KMS-11 (cell line): ENCODE data around the gene MCC.

Experiments used
- H2AFZ ChIP-seq: fragments of 200-600 bp; sonication (generic); 2 replicates; pipeline ENCODE4 v1.6.1; 2016; ENCODE audit warnings: antibody characterized with exemption, mixed run types, low read depth
- H3K27ac ChIP-seq: fragments of 200-600 bp; sonication (generic); 2 replicates; pipeline ENCODE4 v1.6.1; 2016; ENCODE audit warnings: mild to moderate bottlenecking, mixed run types
- H3K27me3 ChIP-seq: fragments of 200-600 bp; sonication (generic); 2 replicates; pipeline ENCODE4 v1.6.1; 2017; ENCODE audit warnings: mild to moderate bottlenecking, low read depth, mixed run types, moderate library complexity; ENCODE audit not compliant: insufficient read depth
- H3K36me3 ChIP-seq: fragments of 200-600 bp; sonication (generic); 2 replicates; pipeline ENCODE4 v1.6.1; 2017; ENCODE audit warnings: mild to moderate bottlenecking, mixed run types; ENCODE audit not compliant: insufficient read depth
- H3K4me1 ChIP-seq: fragments of 200-600 bp; sonication (generic); 2 replicates; pipeline ENCODE4 v1.6.1; 2016; ENCODE audit warnings: mild to moderate bottlenecking, low read depth, mixed run types; ENCODE audit not compliant: poor library complexity, severe bottlenecking
- H3K4me2 ChIP-seq: fragments of 200-600 bp; sonication (generic); 2 replicates; pipeline ENCODE4 v1.7.0; 2016; ENCODE audit warnings: mild to moderate bottlenecking, mixed run types
- H3K4me3 ChIP-seq: fragments of 200-600 bp; sonication (generic); IDR thresholded peaks from 2 replicates; pipeline ENCODE4 v1.6.1; 2017; ENCODE audit warnings: low read depth, low read length, mixed read lengths; ENCODE audit not compliant: insufficient read depth
- H3K79me2 ChIP-seq: fragments of 200-600 bp; sonication (generic); 2 replicates; pipeline ENCODE4 v1.6.1; 2016; ENCODE audit warnings: low read depth, mixed run types; ENCODE audit not compliant: insufficient read depth
- H3K9ac ChIP-seq: fragments of 200-600 bp; sonication (generic); 2 replicates; pipeline ENCODE4 v1.6.1; 2016; ENCODE audit warnings: mild to moderate bottlenecking, mixed run types
- H4K20me1 ChIP-seq: fragments of 200-600 bp; sonication (generic); 2 replicates; pipeline ENCODE4 v1.6.1; 2016; ENCODE audit warnings: mild to moderate bottlenecking, mixed run types; ENCODE audit not compliant: insufficient read depth
- CTCF ChIP-seq: fragments of 200-600 bp; sonication (generic); conservative IDR thresholded peaks from 2 replicates; pipeline ENCODE4 v1.6.1; 2017; ENCODE audit warnings: low read depth, mild to moderate bottlenecking, antibody characterized with exemption, low read length, moderate library complexity, mixed read lengths

MCC gene

GRCh38 chr5:113433862-113434612 is 54.2 kb downstream of the MCC start:
- H4K20me1 ChIP-seq = no peaks in the 10 kb centered on the region
- no peaks in the 10 kb centered on the region for H3K36me3 ChIP-seq
- no peaks in the 10 kb centered on the region for H3K27me3 ChIP-seq
- H3K4me2 ChIP-seq = no peak overlapping the region
- no peaks in the 10 kb centered on the region for H3K4me1 ChIP-seq
- H3K79me2 ChIP-seq = no peaks in the 10 kb centered on the region
- no peak for TF ChIP-seq CTCF
- H3K9ac ChIP-seq = no peak overlapping the region
- H3K4me3 ChIP-seq = no peak overlapping the region
- H3K27ac ChIP-seq = no peak overlapping the region
- H2AFZ ChIP-seq = no peak overlapping the region

GRCh38 chr5:113433071-113433470 is 55.2 kb downstream of the MCC start:
- H2AFZ ChIP-seq = no peak overlapping the region
- H3K79me2 ChIP-seq = no peaks in the 10 kb centered on the region
- H3K4me2 ChIP-seq = no peak overlapping the region
- H3K27ac ChIP-seq = no peak overlapping the region
- H3K9ac ChIP-seq = no peak overlapping the region
- H3K36me3 ChIP-seq = no peaks in the 10 kb centered on the region
- H4K20me1 ChIP-seq = no peaks in the 10 kb centered on the region
- TF ChIP-seq CTCF = no peak
- H3K4me3 ChIP-seq = no peak overlapping the region
- H3K4me1 ChIP-seq = no peaks in the 10 kb centered on the region
- H3K27me3 ChIP-seq = no peaks in the 10 kb centered on the region

GRCh38 chr5:113427871-113428574 is 60.2 kb downstream of the MCC start:
- no peak overlapping the region for H3K4me3 ChIP-seq
- H3K4me2 ChIP-seq = no peak overlapping the region
- H3K27me3 ChIP-seq = no peaks in the 10 kb centered on the region
- H3K27ac ChIP-seq = no peak overlapping the region
- H3K36me3 ChIP-seq = no peaks in the 10 kb centered on the region
- H4K20me1 ChIP-seq = no peaks in the 10 kb centered on the region
- no peaks in the 10 kb centered on the region for H3K79me2 ChIP-seq
- H3K9ac ChIP-seq = no peak overlapping the region
- H2AFZ ChIP-seq = no peak overlapping the region
- no peaks in the 10 kb centered on the region for H3K4me1 ChIP-seq
- no peak for TF ChIP-seq CTCF

GRCh38 chr5:113425909-113426308 is 62.3 kb downstream of the MCC start:
- Histone ChIP-seq H3K27me3 (no peaks in the 10 kb centered on the region), H3K4me2 (no peak overlapping the region), H3K27ac (no peak overlapping the region), H3K4me1 (no peaks in the 10 kb centered on the region), H2AFZ (no peak overlapping the region), H4K20me1 (no peaks in the 10 kb centered on the region), H3K9ac (no peak overlapping the region), H3K36me3 (no peaks in the 10 kb centered on the region), H3K79me2 (no peaks in the 10 kb centered on the region), H3K4me3 (no peak overlapping the region)
- TF ChIP-seq CTCF = no peak
